Limb (tissue), 2 donors: Measurements from ENCODE around the gene ANKRD45.
"Not testable (repeated sequence)": the region's sequence is repeated elsewhere in the genome, so short reads cannot be mapped to it uniquely, and the experiment has no call there.

Experiments
- DNase-seq, 2 donors: peaks; one replicate each; pipeline ENCODE4 v3.0.0-alpha.2; 2016; ENCODE audit errors: extremely low spot score in 2 of 2

ANKRD45 gene

DNA sequence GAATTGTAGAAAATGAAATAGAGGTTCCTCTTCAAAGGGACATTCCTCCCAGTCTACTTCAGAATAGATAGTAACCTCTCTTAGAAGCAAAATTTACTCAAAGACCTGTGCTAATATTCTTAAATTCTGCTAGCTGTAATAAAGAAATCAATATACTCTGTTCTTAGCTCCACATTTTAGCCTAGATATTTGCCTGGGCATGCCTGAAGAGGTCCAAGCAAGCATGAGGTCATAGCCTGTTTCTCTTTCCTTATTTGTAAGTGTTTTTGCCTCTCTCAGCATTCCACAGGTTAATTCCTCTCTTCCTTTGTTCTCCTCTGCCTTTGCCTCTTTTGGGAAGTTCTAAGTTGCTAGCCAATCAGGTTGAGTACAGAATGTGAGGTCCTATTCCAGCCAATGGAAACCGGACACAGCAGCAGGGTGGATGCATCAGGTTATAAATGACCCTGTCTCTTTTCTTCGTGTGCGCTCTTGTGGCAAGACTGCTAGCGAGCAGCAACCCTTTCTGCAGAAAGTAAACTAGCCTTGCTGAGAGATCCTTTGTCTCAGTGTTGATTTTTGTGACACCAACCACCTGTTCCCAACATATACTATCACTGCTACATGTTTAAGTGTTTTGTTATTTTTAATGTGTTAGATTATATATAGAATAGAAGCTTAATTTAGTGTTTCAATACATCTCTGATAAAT lies 27.1 kb downstream of the ANKRD45 start:
- not testable (repeated sequence) for DNase-seq

DNA sequence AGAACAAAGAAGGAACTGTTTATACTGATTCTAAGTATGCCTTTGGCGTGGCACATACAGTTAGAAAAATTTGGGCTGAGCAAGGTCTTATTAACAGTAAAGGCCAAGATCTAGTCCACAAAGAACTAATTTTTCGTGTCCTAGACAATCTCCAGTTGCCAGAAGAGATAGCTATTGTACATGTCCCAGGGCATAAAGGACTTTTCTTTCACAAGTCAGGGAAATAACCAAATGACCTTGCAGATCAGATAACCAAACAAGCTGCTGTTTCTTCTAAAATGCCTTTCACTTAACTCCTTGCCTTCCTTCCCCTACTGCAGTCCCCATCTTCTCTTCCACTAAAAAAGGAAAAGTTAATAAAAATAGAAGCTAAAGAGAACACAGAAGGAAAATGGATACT lies 30.5 kb downstream of the ANKRD45 start:
- no peak for DNase-seq

DNA sequence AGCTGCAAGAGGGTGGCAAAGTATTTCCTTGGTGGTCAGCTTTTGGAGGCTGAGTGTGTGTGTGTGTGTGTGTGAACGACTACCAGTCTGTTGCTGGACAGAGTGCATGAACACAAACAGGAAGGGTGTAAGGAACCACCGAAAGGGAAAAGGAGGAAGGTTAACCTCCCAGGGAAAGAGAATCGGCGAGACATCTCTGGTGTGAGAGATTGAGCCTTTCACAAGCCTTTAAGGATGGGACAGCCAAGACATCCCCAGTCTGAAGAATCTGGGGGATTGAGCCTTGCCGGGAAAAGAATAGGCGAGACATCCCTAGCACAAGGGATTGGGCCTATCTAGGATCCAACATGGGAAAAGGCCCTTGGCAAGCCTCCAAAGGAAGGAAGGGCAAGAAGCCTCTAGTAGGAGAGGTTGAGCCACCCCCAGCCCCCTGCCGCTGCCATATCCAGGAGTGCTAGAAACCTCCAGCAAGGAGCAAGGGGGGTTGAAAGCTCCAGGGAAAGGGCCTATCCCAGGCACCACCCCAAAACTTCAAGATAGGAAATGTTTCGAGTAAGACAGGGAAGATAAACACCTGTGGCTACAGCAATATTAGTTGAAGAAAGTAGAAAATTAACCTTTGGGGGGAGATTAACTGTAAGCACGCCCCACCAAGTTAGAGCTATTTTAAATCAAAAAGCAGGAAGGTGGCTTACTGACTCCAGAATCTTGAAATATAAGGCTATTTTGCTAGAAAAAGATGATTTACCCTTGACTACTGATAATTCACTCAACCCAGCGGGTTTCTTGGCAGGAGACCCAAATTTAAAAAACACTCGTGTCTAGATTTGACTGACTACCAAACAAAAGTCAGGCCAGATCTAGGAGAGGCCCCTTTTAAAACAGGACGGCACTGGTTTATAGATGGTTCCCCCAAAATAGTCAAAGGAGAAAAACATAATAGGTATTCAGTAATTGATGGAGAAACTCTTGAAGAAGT lies 31.3 kb downstream of the ANKRD45 start:
- DNase-seq, result no peak

DNA sequence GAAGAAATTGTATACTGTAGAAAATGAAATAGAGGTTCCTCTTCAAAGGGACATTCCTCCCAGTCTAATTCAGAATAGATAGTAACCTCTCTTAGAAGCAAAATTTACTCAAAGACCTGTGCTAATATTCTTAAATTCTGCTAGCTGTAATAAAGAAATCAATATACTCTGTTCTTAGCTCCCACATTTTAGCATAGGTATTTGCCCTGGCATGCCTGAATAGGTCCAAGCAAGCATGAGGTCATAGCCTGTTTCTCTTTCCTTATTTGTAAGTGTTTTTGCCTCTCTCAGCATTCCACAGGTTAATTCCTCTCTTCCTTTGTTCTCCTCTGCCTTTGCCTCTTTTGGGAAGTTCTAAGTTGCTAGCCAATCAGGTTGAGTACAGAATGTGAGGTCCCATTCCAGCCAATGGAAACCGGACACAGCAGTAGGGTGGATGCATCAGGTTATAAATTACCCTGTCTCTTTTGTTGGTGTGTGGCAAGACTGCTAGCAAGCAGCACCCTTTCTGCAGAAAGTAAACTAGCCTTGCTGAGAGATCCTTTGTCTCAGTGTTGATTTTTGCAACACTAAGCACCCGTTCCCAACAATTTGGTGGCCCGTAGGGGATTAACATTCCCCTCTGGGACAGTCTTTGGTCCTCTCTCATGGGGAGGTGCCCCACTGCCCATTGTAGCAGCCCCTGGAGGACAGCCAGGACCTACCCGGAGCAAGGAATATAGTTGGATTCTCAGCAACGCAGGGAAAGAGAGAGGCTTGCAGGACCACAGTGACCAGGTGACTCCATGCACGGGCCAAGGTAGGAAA lies 32.2 kb downstream of the ANKRD45 start:
- DNase-seq, result not testable (repeated sequence)

DNA sequence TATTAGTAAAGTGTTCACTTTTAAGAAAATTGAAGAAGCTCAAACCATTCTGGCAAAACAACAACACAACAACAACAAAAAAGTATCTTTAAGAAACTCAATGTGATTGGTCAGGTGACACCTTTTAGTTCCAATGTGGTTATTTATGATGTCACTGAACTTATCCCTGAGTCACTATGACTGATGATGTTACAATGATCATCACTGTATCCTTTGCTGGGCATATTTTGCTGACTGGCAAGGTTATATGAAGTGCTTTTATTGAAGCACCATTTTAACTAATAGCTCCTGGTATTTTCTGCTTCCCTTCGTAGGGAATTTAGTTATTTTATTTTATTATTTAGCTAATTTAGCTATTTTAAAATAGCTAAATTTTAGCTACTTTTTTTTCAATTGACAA lies 34.5 kb downstream of the ANKRD45 start, which contains the start of gene TEX50:
TEX50 (plus strand) TSS at position 223 of the 400 bp plus-strand sequence. CDS start 184 bp downstream, outside the sequence.
- no peak for DNase-seq

DNA sequence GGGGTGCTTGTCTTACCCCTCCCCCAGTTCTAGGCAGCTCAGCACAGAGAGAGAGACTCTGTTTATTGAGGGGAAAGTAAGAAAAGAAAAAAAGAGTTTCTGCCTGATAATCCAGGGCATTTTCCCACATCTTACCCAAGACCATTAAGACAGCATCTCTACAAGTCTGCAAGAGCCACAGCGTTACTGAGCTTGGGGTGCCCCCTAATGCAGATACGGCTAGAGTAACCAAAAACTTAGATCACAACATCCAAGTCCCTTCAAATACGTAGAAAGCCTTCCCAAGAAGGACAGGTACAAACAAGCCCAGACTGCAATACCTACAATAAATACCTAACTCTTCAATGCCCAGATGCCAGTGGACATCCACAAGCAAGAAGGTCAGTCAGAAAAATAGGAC lies 40.8 kb downstream of the ANKRD45 start:
- no peak for DNase-seq

DNA sequence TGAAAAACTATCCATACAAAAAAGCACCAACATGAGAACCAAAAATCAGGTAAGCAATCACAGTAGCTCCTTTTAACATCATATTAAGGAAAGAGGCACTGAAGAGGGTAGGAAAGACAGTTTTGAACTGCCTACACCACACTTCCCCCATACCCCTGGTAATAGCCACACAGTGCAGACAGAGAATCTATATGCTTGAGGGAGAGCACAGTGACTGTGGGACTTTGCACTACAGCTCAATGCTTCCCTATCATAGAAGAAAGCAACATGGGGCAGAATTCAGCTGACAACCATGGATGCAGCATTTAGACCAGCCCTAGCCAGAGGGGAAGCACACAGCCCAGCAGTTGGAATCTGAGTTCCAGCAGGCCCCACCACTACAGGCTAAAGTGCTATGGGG lies 42.4 kb downstream of the ANKRD45 start:
- DNase-seq, result no peak

DNA sequence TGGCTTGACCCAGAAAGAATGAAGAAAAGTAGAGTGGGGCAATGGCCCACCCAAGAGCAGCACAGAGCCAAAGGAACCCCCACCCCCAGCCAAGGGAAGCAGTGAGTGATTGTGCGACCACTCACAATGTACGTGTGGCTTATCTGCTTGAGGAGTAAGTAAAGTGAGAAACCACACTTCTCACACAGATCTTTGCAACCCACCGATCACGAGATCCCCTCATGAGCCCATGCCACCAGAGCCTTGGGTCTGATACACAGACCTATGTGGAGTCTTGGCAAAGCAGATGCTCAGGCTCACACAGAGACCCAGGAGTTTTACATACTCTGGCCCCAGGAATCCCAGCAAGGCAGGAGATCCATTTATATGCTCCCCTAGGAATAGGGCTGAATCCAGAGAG lies 52.8 kb downstream of the ANKRD45 start:
- DNase-seq, result no peak

DNA sequence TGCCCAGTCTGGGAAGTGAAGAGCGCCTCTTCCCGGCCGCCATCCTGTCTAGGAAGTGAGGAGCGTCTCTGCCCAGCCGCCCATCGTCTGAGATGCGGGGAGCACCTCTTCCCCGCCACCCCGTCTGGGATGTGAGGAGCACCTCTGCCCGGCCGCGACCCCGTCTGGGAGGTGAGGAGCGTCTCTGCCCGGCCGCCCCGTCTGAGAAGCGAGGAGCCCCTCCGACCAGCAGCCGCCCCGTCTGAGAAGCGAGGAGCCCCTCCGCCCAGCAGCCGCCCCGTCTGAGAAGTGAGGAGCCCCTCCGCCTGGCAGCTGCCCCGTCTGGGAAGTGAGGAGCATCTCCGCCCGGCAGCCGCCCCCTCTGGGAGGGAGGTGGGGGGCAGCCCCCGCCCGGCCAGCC lies 56.6 kb downstream of the ANKRD45 start:
- DNase-seq, result not testable (repeated sequence)

DNA sequence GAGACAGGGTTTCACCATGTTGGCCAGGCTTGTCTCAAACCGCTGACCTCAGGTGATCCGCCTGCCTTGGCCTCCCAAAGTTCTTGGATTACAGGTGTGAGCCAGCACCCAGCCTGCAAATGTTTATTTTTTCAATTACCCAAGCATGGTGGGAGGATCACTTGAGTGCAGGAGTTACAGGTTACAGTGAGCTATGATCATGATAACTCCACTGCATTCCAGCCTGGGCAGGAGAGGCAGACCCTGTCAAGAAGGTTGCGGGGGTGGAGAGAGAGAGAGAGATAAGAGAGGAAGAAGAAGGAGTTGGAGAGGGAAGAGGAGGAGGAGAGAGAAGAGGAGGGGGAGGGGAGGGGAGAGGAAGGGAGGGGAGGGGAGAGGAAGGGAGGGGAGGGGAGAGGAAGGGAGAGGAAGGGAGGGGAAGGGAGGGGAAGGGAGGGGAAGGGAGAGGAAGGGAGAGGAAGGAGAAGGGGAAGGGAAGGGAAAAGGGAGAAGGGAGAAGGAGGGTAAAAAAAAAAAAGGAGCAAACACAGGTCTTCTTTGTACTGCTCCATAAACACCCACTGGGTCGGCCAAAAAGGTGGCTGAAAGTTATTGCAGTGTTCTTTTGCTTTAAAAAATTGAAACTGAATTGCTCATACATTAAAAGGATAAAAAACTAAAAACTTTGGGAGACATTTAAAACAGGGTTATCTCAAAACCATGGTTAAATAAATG lies 61.0 kb downstream of the ANKRD45 start:
- no peak for DNase-seq

DNA sequence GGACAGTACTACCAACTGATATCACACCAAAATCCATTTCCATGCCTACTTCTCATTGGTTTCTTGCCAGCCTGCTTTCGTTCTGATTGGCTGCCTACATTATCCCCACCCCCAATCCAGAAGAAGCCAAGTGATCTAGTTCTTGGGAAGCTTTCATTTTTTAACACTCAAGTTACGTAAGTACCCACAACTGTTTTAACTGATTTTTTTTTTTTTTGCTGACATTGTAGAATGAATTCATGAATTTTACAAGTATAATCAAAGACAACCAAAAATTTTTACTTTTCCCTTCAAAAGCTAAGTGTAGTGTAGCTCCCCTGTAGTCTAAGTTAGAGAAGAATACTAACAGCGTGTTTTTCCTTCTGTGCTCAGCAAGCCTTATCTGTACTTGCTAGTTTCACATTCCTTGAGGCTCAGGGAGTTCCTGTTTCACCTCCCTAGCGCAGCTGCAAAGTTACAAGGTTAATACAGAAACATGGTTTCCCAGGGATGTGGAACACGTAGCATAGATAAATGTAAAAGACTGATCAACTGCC lies 66.5 kb downstream of the ANKRD45 start, which contains the start of gene SLC9C2:
SLC9C2 (minus strand) TSS at position 17 of the 536 bp plus-strand sequence. CDS start 1,296 bp downstream, outside the sequence.
- no peak for DNase-seq

DNA sequence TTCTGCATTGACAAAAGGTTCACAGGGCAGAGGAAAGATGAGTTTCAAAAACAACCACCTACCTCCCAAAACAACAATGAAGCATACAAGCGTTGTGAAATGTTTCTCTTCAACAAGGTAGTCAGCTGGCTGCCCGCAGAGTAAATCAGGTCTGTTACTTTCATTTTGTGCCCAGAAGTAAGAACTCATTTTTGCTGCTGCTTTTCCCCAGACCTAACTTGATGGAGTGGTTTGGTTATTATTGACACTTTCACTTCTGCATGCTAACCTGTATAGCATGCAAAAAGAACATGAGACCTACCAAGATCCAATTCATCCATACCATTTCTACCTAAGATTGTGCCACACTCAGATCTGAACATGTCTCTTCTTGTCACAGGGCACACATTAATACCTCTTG lies 68.1 kb downstream of the ANKRD45 start:
- DNase-seq, result no peak

DNA sequence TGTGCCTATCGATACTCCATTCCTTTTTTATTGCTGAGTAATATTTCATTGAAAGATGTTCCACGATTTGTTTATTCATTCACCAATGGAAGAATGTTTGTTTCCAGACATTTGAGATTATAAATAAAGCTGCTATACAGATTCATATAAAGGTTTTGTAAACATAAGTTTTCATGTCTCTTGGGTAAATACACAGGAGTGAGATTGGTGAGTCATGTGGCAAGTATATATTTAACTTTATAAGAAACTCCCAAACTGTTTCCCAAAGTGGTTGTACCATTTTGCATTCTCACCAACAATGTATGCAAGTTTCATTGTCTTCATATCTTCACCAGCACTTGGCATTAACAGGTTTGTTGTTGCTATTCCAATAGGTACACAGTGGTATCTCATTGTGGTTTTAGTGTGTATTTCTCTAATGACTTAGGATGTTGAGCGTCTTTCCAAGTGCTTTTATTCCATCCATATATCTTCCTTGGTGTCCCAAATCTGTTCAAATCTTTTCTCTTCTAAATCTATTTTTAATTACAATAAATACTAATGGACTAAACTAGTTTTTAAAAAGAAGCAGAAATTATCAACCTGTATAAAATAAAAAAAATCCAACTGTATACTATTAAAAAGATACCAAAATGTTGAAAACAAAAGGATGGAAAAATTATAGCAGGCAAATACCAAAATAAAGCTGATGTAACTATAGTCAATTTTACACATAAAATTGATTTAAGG lies 73.4 kb downstream of the ANKRD45 start:
- no peak for DNase-seq

DNA sequence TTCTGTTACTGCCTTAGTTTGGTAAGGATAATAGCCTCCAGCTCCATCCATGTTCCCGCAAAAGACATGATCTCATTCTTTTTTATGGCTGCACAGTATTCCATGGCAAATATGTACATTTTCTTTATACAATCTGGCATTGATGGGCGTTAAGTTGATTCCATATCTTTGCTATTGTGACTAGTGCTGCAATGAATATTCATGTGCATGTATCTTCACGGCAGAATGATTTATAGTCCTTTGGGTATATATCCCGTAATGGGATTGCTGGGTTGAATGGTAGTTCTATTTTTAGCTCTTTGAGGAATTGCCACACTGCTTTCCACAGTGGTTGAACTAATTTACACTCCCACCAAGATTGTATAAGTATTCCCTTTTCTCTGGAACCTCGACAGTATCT lies 78.5 kb downstream of the ANKRD45 start:
- not testable (repeated sequence) for DNase-seq

DNA sequence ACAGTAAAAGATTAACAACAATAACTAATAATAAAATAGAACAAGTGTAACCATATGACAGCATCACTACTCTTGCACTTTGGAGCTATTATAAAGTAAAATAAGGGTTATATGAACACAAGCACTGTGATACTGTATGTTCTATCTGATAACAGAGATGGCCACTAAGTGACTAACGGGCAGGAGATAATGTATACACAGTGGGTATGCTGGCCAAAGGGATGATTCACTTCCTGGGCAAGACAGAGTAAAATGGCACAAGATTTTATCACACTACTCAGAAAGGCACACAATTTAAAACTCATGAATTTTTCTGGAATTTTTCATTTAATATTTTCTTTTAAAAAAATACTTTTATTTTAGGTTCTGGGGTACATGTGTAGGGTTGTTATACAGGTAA lies 79.1 kb downstream of the ANKRD45 start:
- DNase-seq, result no peak

DNA sequence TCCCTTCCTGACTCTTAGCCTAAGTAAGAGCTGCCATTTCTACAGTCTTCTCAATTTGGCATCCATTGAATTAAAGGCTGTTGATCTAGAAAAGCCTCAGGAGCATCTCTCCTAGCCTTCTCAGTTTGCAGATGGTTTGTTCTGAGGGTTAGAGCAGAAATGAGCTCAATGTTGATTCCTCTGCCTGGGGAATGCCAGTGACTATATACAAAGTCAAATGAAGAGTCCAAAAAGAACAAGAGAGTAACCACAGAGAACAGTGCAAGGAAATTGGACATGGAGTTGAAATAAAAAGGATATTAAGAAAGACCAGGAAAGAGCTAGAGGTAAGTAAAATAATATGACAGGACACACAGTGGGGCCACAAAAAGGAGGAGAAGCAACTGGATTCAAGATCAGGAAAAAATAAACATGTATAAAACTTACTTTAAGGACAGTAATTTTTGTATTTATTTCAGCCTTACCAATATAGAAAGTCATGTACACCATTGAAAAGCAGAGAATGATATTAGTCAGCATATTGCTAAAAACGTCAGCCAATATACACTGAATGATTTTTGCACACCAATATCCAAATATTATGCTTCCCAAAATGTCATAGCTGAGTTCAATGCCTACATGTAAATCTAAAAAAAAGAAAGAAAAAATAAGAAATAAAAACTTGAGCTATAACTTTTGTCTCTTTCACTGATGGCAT lies 88.1 kb downstream of the ANKRD45 start:
- no peak for DNase-seq

DNA sequence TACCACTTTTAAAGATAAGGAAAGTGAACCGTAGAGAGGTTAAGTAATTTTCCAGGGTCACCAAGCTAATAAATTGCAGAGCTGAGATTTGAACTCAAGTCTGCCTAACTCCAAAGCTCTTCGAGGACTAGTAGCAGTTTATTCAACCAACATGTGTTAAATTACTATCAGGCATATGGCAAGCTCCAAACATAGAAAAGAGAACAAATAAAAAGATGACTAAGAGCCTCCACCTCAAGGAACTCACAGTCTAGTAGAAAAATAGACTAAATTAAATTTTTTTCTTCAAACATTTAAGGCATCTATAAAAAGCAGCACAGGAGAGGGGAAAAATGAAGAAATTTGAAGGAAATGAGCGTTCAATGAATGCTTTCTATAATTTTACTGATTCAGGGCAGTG lies 89.0 kb downstream of the ANKRD45 start:
- DNase-seq, result no peak

DNA sequence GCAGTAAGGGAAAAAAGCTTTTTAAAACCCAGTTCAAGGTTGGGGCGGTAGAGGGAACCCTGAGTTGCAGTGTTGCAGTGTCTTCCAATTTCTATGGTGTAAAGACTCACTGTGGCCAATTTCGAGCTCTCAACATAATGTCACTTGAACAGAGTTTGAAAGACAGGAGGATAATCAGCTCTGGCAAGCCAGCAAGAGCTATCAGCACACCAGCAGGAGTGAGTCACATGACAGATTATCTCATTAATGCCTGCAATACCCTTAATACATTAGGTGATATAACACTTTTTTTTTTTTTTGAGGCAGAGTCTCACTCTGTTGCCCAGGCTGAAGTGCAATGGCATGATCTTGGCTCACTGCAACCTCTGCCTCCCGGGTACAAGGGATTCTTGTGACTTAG lies 89.6 kb downstream of the ANKRD45 start:
- DNase-seq, result no peak

DNA sequence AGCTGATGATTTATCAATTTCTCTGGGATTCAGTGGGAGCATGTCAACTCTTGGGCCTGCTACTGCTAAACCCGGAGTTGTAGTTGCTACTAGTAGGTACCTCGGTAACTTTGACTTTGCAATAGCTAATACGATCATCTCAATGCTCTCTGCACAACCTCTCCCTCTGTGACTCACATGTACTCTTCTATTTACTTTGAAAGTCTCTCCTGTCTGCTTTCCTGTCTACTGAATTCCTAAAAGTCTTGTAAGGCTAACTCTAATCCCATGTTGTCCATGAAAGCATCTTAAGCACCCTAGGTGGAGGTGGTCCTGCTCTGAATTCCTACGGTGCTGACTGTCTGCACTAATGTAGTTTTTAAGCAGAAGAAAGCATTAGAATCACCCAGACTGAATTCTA lies 96.1 kb downstream of the ANKRD45 start:
- DNase-seq, result no peak
